Measurements from ENCODE around the gene SLC5A11.

DNA sequence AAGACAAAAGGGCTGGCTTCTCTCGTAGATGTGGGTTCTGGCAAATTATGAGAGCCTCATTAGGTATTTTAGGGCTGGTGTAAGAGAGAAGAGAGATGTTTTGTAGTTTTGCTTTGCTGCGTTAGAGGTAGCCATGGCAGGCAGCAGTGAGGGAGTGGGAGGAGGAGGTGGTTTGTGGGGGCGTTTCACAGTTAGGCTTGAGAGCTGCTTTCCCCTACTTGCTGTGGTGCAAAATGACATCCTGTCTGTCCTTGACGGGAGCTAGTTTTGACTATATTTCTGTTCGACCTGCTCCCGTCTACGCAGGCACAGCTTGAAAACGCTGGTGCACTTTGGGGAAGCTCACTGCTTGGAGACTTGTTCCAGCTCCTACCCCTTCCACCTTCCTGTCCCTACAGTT, 75.5 kb downstream of the SLC5A11 start:
- TF ChIP-seq POLR2AphosphoS5 (IDR thresholded peaks at IDR 0.05) (no peak), EP300 (IDR thresholded peaks at IDR 0.05; ENCODE audit: low read depth) (no peak)
- TF ChIP-seq, protein P1, sequence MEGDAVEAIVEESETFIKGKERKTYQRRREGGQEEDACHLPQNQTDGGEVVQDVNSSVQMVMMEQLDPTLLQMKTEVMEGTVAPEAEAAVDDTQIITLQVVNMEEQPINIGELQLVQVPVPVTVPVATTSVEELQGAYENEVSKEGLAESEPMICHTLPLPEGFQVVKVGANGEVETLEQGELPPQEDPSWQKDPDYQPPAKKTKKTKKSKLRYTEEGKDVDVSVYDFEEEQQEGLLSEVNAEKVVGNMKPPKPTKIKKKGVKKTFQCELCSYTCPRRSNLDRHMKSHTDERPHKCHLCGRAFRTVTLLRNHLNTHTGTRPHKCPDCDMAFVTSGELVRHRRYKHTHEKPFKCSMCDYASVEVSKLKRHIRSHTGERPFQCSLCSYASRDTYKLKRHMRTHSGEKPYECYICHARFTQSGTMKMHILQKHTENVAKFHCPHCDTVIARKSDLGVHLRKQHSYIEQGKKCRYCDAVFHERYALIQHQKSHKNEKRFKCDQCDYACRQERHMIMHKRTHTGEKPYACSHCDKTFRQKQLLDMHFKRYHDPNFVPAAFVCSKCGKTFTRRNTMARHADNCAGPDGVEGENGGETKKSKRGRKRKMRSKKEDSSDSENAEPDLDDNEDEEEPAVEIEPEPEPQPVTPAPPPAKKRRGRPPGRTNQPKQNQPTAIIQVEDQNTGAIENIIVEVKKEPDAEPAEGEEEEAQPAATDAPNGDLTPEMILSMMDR (IDR thresholded peaks at IDR 0.05), result no peak
